ENCODE data around the gene TRHDE. TPM values are rescaled to one million over a fixed set of nuclear protein-coding genes. Genes with fewer than 3 reads are reported as not detected.

Gene TRHDE
- total and polyA plus RNA-seq, 8 donors: 1.9 to 30.2 (median 17.9) TPM

- no peak for FAIRE-seq
- no peaks in the 10 kb centered on the region for H3K9me3 ChIP-seq
- whole genome bisulfite sequencing, 2 donors: 33 to 37% methylated on average over 2 of the region's 2 CpGs
These were observed 3.8 kb upstream of the TRHDE start for GRCh38 chr12:72268386-72268785.

GRCh38 chr12:72269491-72269890, 2.7 kb upstream of the TRHDE start:
- no peaks in the 10 kb centered on the region for H3K36me3 ChIP-seq
- FAIRE-seq (no peak), DNase-seq (no peak), ATAC-seq (no peak)
- WGBS, 2 donors: 25 to 32% methylated on average over 1 of the region's 1 CpG
- H3K27me3 ChIP-seq: no peaks in the 10 kb centered on the region
- H3K27ac ChIP-seq: peak overlapping the region in 3 of 4 donors; percentile 1 to 93 (median 81)
- no peak for TF ChIP-seq CTCF (IDR thresholded peaks at IDR 0.05)
- no peaks in the 10 kb centered on the region for H3K9me3 ChIP-seq
- peak overlapping the region in 3 of 4 donors; percentile 57 to 71 (median 65) for H3K4me3 ChIP-seq
- peaks cover 0 to 15% (median 12%) of the 10 kb centered on the region in 3 donors for H3K4me1 ChIP-seq
- intact Hi-C loops (cut with DNase I): no loop called here

More at GRCh38 chr12:72268386-72268785, 3.8 kb upstream of the TRHDE start:
- peak overlapping the region in 1 of 4 donors; percentile 3 for H3K4me3 ChIP-seq
- no peak for TF ChIP-seq CTCF (IDR thresholded peaks at IDR 0.05)
- DNase-seq (no peak), ATAC-seq (no peak)
- H3K27me3 ChIP-seq: no peaks in the 10 kb centered on the region
- H3K27ac ChIP-seq: peak overlapping the region in 2 of 4 donors; percentile 81 to 93
- intact Hi-C loops (cut with DNase I): no loop called here
- H3K4me1 ChIP-seq: peaks cover 0 to 15% (median 12%) of the 10 kb centered on the region in 3 donors
- no peaks in the 10 kb centered on the region for H3K36me3 ChIP-seq

- Histone ChIP-seq H3K27ac (peak overlapping the region in 3 of 4 donors; percentile 1 to 93 (median 81)), H3K9me3 (no peaks in the 10 kb centered on the region), H3K4me3 (peak overlapping the region in 3 of 4 donors; percentile 57 to 71 (median 65)), H3K4me1 (peaks cover 0 to 15% (median 12%) of the 10 kb centered on the region in 3 donors), H3K36me3 (no peaks in the 10 kb centered on the region), H3K27me3 (no peaks in the 10 kb centered on the region)
- TF ChIP-seq CTCF (IDR thresholded peaks at IDR 0.05): no peak
- ATAC-seq (no peak), DNase-seq (no peak), FAIRE-seq (no peak)
- intact Hi-C loops (cut with DNase I): no loop called here
- 17 to 18% methylated on average over 2 of the region's 2 CpGs for WGBS, 2 donors
These were observed 1.9 kb upstream of the TRHDE start for GRCh38 chr12:72270246-72270645.

- WGBS, 2 donors: 26 to 29% methylated on average over 6 of the region's 6 CpGs
- Histone ChIP-seq H3K36me3 (no peaks in the 10 kb centered on the region), H3K27ac (peak overlapping the region; percentile 77 to 93 (median 80)), H3K9me3 (no peaks in the 10 kb centered on the region), H3K27me3 (no peaks in the 10 kb centered on the region), H3K4me1 (peaks cover 0 to 15% (median 12%) of the 10 kb centered on the region in 3 donors), H3K4me3 (peak overlapping the region; percentile 57 to 71 (median 62))
- FAIRE-seq (no peak), DNase-seq (no peak), ATAC-seq (no peak)
- intact Hi-C loops (cut with DNase I): no loop called here
- no peak for TF ChIP-seq CTCF (IDR thresholded peaks at IDR 0.05)
These were observed 1.2 kb upstream of the TRHDE start for GRCh38 chr12:72270961-72271360.

- Histone ChIP-seq H3K27me3 (no peaks in the 10 kb centered on the region), H3K4me3 (peak overlapping the region; percentile 57 to 71 (median 62)), H3K36me3 (no peaks in the 10 kb centered on the region), H3K4me1 (peaks cover 0 to 15% (median 9%) of the 10 kb centered on the region in 3 donors), H3K27ac (peak overlapping the region; percentile 77 to 93 (median 80)), H3K9me3 (no peaks in the 10 kb centered on the region)
- no peak for FAIRE-seq
- intact Hi-C loops (cut with DNase I): no loop called here
- 1% methylated on average over 35 of the region's 35 CpGs for WGBS, 2 donors
- no peak for TF ChIP-seq CTCF (IDR thresholded peaks at IDR 0.05)
- peak; percentile 71 to 82 (median 76) for DNase-seq
- peak; percentile 36 to 64 (median 46) for ATAC-seq
These were observed 599 bp upstream of the TRHDE start for GRCh38 chr12:72271451-72272090.
